Stimulated activated naive CD8-positive, alpha-beta T cell treated with anti-CD3 and anti-CD28 coated beads, Interleukin-15, Interleukin-2, amounts not matched to agents 100 ng/mL and 50 ng/mL, for 24 hours (primary cell): ENCODE results near the gene LIMS1.
"Not testable (repeated sequence)": the region's sequence is repeated elsewhere in the genome, so short reads cannot be mapped to it uniquely, and the experiment has no call there.

Experiments used
- H3K27ac Mint-ChIP-seq: one replicate; pipeline ENCODE4 v1.8.0; 2021; ENCODE audit warnings: mild to moderate bottlenecking, mixed read lengths
- H3K27me3 Mint-ChIP-seq: one replicate; pipeline ENCODE4 v1.8.0; 2021; ENCODE audit warnings: mixed read lengths
- H3K36me3 Mint-ChIP-seq: one replicate; pipeline ENCODE4 v1.8.0; 2021; ENCODE audit warnings: low read depth, mixed read lengths
- H3K4me1 Mint-ChIP-seq: one replicate; pipeline ENCODE4 v1.8.0; 2021; ENCODE audit warnings: low read depth, mixed read lengths
- H3K4me3 Mint-ChIP-seq: one replicate; pipeline ENCODE4 v1.8.0; 2021; ENCODE audit warnings: mild to moderate bottlenecking, mixed read lengths
- H3K9me3 Mint-ChIP-seq: one replicate; pipeline ENCODE4 v1.8.0; 2021; ENCODE audit warnings: mixed read lengths

LIMS1 gene

DNA sequence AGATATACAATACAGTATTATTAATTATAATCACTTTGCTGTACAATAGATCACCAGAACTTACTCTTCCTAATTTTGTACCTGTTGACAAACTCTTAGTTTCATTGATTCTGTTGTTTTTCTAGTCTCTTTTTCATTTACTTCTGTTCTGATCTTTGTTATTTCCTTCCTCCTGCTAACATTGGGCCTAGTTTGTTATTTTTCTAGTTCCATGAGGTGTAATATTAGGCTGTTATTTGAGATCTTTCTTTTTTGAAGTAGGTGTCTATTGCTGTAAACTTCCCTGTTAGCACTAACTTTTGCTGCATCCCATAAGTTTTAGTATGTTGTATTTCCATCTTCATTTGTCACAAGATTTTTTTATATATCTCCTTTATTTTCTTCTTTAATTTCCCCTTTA lies 55.1 kb downstream of the LIMS1 start:
- Mint-ChIP-seq H3K36me3 (no peaks in the 10 kb centered on the region), H3K4me1 (peaks cover 69% of the 10 kb centered on the region), H3K9me3 (no peaks in the 10 kb centered on the region), H3K27ac (peak overlapping the region; percentile 69), H3K4me3 (no peak overlapping the region), H3K27me3 (no peaks in the 10 kb centered on the region)

DNA sequence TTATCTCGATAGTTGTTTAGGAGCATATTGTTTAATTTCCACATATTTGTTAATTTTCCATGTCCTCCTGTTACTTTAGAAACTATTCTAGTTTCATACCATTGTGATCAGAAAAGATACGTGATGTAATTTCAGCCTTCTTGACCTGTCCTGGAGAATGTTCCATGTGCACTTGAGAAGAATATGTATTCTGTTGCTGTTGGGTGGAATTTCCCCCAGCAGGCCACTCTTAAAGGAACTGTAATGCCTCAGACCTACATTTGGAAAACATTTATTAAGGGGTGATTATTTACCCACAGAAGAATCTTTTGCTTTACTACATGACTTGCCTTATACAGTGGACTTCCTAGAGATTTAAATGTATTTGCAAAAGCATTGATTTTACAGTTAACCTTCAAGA lies 55.5 kb downstream of the LIMS1 start:
- peaks cover 70% of the 10 kb centered on the region for H3K4me1 Mint-ChIP-seq
- no peaks in the 10 kb centered on the region for H3K27me3 Mint-ChIP-seq
- H3K36me3 Mint-ChIP-seq = no peaks in the 10 kb centered on the region
- no peak overlapping the region for H3K4me3 Mint-ChIP-seq
- H3K9me3 Mint-ChIP-seq = no peaks in the 10 kb centered on the region
- no peak overlapping the region for H3K27ac Mint-ChIP-seq

DNA sequence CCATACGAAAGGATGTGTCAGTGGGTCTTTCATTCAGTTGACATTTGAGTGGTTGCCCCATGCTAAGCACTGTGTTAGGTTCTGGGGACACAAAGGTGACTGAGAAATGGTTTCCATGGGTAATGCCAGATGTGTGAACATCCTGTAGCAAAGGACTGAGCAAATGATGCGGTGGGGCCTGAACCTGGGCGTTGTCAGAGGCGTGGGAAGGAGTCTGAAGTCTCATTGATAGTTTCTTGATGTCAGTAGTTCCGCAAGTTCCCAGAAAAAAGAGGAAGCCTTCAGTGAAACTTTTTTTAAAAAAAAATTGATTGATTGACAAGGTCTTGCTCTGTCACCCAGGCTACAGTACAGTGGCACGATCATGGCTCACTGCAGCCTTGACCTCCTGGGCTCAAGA lies 56.9 kb downstream of the LIMS1 start:
- H3K27ac Mint-ChIP-seq = peak overlapping the region; percentile 79

DNA sequence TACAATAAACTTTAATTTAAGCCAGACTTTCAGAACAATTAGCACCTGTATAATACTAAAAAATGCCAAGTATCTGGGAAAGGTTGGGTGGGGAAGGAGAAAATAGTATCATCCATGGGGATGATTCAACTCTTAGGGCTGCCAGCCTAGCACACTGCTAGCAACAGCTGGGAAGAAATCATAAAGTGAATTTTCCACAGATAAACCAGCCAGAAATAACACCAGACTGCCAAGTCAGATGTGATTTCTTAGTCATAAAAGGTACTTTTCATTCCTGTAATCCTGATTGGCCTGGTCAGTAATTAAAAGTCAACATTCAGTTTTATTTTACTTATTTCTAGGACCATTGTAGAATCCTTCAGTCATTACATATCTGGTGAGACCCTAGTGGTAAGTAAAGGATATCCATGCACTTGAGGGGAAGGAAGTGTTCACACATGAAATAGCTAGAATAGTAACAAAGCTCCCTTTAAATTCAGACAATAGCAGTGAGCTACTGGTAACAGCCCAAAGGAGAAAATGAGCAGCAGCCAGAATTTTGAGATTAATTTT lies 59.4 kb downstream of the LIMS1 start:
- H3K4me3 Mint-ChIP-seq = peak overlapping the region; percentile 74
- H3K36me3 Mint-ChIP-seq = no peaks in the 10 kb centered on the region
- peaks cover 82% of the 10 kb centered on the region for H3K4me1 Mint-ChIP-seq
- H3K27ac Mint-ChIP-seq = peak overlapping the region; percentile 92
- no peaks in the 10 kb centered on the region for H3K9me3 Mint-ChIP-seq
- no peaks in the 10 kb centered on the region for H3K27me3 Mint-ChIP-seq

More for the DNA sequence above, 56.9 kb downstream of the LIMS1 start:
- Mint-ChIP-seq H3K9me3 (no peaks in the 10 kb centered on the region), H3K4me3 (peak overlapping the region; percentile 11), H3K36me3 (no peaks in the 10 kb centered on the region), H3K27me3 (no peaks in the 10 kb centered on the region), H3K4me1 (peaks cover 84% of the 10 kb centered on the region)

DNA sequence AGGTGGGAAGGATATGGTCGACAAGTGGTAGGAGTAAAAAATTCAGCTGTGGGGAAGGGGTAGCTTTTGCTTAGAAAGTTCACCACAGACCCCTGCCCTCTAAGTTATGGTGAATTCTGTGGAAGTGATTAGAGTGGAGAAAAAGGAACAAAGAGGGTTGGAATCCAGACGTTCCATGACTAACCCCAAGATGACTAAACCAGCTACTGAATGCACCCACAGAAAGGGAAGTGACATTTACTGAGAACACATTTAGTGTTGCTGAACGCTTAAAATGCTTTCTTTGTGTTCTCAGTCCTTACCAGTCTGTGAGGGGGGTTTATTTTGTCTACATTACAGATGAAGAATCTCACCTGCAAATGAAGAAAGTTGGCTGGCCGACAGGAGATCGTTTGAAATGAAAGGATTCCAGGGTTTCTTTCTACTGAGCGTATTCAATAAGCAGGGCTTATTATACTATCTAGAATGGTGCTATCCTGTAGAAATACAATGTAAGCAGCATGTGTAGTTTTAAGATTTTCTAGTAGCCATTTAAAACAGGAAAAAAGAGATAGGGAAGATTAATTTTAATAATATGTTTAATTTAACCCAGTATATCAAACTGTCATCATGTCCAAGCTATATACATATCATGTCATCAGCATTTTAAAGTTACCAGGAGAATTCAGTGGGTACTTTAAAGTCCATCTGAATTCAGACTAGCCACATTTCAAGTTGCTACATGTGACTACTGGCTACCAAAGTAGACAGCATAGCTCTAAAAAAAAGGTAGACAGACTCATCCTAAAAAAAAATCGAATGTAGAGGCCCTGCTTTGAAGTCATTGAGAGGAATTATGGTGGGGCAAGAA lies 60.1 kb downstream of the LIMS1 start:
- peak overlapping the region; percentile 92 for H3K27ac Mint-ChIP-seq
- H3K9me3 Mint-ChIP-seq = no peaks in the 10 kb centered on the region
- H3K4me3 Mint-ChIP-seq = peak overlapping the region; percentile 74
- no peaks in the 10 kb centered on the region for H3K27me3 Mint-ChIP-seq
- H3K4me1 Mint-ChIP-seq = peaks cover 74% of the 10 kb centered on the region
- H3K36me3 Mint-ChIP-seq = no peaks in the 10 kb centered on the region

DNA sequence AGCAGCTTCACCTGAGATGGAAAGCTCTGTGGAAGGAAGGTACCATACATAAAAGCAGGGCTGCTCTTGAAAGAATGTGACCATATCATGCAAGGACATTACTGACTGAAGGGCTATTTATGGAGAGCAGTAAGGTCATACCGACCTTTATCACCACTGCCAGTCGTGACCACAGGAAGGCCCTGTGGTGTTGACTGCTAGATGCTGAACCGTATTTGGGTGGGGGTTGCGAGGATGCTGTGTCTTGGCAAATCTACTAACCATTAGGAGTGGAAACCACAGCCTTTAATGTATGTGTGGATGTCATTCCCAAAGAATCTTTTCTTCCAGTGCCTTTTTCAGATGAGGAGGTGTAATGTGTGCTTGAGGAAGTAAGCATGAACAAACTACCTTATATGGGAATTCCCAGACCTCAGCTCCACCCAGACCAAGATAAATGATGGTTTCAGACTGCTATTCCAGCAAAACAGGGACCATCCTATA lies 60.8 kb downstream of the LIMS1 start:
- Mint-ChIP-seq H3K36me3 (no peaks in the 10 kb centered on the region), H3K4me1 (peaks cover 68% of the 10 kb centered on the region), H3K4me3 (peak overlapping the region; percentile 74), H3K27ac (peak overlapping the region; percentile 92), H3K27me3 (no peaks in the 10 kb centered on the region), H3K9me3 (no peaks in the 10 kb centered on the region)

DNA sequence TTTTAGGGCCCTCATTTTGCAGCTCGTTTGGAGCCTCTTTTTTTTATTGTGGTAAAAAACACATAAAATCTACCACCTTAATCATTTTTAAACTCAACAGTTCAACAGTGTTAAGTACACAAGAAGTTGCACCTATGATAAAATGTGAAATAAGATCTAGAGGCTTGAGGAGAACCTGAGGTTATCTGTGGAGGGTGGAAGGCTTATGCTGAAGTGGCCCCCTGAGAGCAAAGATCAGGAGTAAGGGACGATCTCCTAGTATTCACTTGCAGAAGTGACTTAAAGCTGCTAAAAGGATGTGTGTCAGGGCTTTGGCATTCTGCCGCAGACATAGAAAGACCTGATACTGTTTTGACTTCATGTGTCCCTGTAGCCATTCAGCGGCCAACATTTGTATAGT lies 61.5 kb downstream of the LIMS1 start:
- not testable (repeated sequence) for H3K9me3 Mint-ChIP-seq, H3K36me3 Mint-ChIP-seq, H3K27me3 Mint-ChIP-seq, H3K4me3 Mint-ChIP-seq
- peak overlapping the region; percentile 92 for H3K27ac Mint-ChIP-seq
- H3K4me1 Mint-ChIP-seq = peaks cover 60% of the 10 kb centered on the region

DNA sequence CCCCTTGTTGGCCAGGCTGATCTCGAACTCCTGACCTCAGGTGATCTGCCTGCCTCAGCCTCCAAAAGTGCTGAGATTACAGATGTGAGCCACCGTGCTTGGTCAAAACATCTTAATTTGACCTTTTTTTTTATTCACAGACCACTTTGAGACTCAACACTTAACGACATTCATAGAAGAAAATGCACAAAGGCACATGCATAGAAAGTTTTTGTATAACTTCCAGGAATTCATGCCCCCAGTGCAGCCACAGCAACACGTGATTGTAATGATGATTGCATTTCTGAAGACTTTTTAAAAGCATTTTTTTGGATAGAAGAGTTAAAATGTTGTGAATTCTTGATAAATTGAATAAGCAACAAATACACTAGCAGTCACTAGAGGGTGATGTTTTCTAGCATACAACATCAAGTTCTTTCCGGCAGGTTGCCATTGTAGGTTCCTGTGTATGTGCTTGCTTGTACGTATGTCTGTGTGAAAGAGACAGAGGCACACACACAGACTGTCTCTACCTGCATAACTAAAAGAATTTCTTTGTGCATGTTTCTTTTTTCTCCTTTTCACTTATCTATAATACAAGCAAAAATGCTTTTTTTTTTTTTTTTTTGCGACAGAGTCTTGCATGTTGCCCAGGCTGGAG lies 63.0 kb downstream of the LIMS1 start:
- H3K27ac Mint-ChIP-seq, H3K4me3 Mint-ChIP-seq, H3K9me3 Mint-ChIP-seq, H3K36me3 Mint-ChIP-seq, H3K27me3 Mint-ChIP-seq: not testable (repeated sequence)
- peaks cover 47% of the 10 kb centered on the region for H3K4me1 Mint-ChIP-seq

DNA sequence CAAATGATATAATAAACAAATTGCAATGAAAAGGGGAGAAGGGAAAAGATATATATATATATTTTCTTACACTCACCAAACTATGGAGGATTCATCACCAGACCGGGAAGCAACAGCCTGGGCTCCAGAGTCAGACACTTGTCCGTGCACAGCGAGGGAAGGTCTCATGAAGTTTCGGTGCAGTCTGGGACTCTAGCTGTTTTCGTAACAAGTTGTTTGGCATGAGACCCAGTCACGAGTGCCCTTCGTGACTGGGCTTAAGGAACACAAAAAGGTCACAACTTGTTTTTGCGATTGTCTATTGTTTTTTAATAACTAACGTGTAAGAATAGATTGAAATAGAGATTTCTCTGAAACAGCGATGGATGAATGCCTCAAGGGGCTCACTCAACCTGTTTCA lies 66.9 kb downstream of the LIMS1 start:
- H3K4me1 Mint-ChIP-seq = peaks cover 24% of the 10 kb centered on the region
- H3K36me3 Mint-ChIP-seq, H3K9me3 Mint-ChIP-seq, H3K27ac Mint-ChIP-seq, H3K4me3 Mint-ChIP-seq, H3K27me3 Mint-ChIP-seq: not testable (repeated sequence)

DNA sequence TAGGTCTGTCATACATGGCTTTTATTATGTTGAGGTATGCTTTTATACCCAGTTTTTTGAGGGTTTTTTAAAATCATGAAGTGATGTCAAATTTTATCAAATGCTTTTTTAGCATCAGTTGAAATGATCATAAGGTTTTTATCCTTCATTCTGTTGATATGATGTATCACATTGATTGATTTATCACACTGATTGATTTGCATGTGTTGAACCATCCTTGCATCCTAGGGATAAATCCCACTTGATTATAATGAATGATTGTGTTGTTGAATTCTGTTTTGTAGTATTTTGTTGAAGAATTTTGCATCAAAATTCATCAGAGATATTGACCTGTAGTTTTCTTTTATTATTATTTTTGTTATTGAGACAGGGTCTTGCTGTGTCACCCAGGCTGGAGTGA lies 68.2 kb downstream of the LIMS1 start:
- Mint-ChIP-seq H3K9me3 (no peaks in the 10 kb centered on the region), H3K27me3 (no peaks in the 10 kb centered on the region), H3K36me3 (no peaks in the 10 kb centered on the region), H3K27ac (no peak overlapping the region), H3K4me3 (no peak overlapping the region), H3K4me1 (peaks cover 19% of the 10 kb centered on the region)

DNA sequence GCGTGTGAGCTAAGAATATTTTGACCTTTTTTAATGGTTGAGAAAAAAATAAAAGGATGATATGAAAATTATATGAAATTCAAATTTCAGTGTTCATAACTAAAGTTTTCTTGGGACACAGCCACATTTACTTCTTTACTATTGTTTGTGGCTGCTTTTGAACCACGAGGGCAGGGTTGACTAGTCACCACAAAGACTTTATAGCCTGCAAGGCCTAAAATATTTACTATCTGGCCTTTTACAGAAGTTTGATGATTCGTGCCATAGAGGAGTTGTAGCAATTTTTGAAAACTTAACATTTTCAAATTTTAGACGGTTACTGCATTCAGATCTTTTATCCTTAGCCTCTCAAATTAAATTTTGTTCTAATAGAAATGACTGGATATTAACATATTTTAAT lies 69.9 kb downstream of the LIMS1 start:
- Mint-ChIP-seq H3K4me1 (peaks cover 23% of the 10 kb centered on the region), H3K27me3 (no peaks in the 10 kb centered on the region), H3K27ac (no peak overlapping the region), H3K36me3 (no peaks in the 10 kb centered on the region), H3K9me3 (no peaks in the 10 kb centered on the region), H3K4me3 (no peak overlapping the region)

DNA sequence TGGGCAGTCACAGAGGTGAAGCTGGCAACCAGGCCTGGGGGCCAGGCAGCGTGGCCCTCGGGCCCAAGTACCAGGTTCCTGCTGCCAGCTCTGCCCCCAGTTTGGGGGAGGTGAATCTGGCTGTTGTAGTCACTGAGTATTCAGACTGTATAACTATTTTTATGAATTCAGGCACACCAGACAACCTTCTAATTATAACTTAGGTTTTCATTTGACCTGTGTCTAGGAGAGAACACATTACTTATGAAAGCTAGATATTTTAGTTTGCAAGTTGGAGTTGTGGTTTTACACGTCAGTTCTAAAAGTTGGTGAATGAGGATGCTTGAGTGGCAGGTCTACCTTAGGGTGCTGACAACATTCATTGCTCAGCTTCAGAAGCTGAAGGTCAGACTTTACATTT lies 71.7 kb downstream of the LIMS1 start:
- Mint-ChIP-seq H3K4me3 (no peak overlapping the region), H3K36me3 (peaks cover 4% of the 10 kb centered on the region), H3K27ac (no peak overlapping the region), H3K27me3 (no peaks in the 10 kb centered on the region), H3K4me1 (peaks cover 35% of the 10 kb centered on the region), H3K9me3 (no peaks in the 10 kb centered on the region)

DNA sequence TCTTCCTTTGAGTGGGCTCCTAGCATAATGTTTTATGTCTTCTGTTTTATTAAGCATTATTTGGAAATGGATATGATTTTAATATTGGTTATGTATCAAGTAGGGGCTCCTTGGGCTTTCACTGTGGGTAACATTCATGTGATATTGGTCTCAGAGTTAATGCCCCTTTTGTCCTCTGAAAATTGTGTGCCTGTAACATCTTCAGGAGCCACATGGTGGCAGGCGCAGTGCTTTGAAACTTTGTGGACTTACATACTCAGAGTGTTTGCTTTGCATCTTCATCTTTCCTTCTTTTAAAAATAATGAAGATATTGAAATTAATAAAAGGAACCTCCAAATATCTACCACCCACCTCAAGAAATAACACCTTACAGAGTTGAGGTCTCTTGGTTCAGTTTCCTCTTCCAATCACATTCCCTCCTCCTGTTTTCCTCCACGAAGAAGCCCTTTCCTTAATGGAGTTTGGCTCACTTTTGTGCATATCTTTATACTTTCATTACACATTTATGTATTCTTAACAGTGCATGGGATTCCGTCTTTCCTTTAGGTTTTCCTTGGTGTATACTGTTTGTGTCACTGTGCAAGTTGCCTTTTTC lies 73.5 kb downstream of the LIMS1 start:
- Mint-ChIP-seq H3K9me3 (no peaks in the 10 kb centered on the region), H3K4me1 (peaks cover 51% of the 10 kb centered on the region), H3K27ac (peak overlapping the region; percentile 54), H3K36me3 (peaks cover 4% of the 10 kb centered on the region), H3K27me3 (no peaks in the 10 kb centered on the region), H3K4me3 (no peak overlapping the region)

DNA sequence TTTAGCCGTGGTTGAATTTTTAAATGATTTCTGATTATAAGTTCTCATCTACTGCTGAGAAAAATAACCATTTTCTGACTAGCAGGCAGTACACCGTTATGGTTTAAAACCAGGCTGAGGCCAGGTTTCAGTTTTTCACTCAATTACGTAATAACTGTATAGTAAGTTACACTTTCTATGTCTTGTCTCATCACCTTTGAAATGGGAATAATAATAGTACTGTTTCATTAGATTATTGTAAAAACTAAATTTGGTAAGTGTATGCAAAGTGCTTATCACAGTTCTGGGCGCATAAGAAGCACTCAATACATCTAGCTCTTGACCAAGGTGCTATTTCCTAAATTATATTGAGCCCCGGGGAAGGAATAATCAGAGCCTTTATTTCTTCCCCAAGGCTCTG lies 76.8 kb downstream of the LIMS1 start:
- no peak overlapping the region for H3K27ac Mint-ChIP-seq
- H3K4me1 Mint-ChIP-seq = peaks cover 63% of the 10 kb centered on the region
- peaks cover 4% of the 10 kb centered on the region for H3K36me3 Mint-ChIP-seq
- no peak overlapping the region for H3K4me3 Mint-ChIP-seq
- no peaks in the 10 kb centered on the region for H3K9me3 Mint-ChIP-seq
- H3K27me3 Mint-ChIP-seq = no peaks in the 10 kb centered on the region

DNA sequence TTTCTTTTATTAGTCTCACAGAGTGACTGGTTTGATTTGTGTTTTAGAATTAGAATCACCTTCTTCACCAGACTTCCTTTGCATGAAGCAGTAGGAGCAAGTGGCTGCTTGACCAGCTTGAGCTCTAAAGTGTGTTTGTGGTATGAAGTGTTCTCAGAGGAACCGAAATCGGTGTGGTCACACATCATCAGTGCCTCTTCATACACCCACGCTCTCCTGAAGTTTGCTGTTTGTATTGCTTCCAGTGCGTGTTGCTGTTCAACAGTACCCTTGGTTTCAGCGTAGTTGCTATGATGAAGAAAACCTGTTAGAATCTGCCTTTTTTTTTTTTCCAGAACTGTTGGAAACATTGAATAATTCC lies 77.9 kb downstream of the LIMS1 start:
- peak overlapping the region; percentile 90 for H3K27ac Mint-ChIP-seq
- peak overlapping the region; percentile 61 for H3K4me3 Mint-ChIP-seq

More for the DNA sequence above, 77.9 kb downstream of the LIMS1 start:
- H3K9me3 Mint-ChIP-seq = no peaks in the 10 kb centered on the region
- H3K36me3 Mint-ChIP-seq = peaks cover 4% of the 10 kb centered on the region
- H3K27me3 Mint-ChIP-seq = no peaks in the 10 kb centered on the region
- peaks cover 72% of the 10 kb centered on the region for H3K4me1 Mint-ChIP-seq
